Progenitor cell of endocrine pancreas (in vitro differentiated cells): Measurements from ENCODE around the gene RABGAP1L. TPM values are rescaled to one million over a fixed set of nuclear protein-coding genes. Genes with fewer than 3 reads are reported as not detected.

Experiments
- DNase-seq: peaks from one replicate; pipeline ENCODE4 v3.0.0; 2021; ENCODE audit warnings: low spot score; ENCODE audit not compliant: unreplicated experiment
- H3K27ac Mint-ChIP-seq: 2 replicates; pipeline ENCODE4 v1.8.0; 2021; ENCODE audit warnings: mild to moderate bottlenecking, moderate library complexity, mixed read lengths
- H3K27me3 Mint-ChIP-seq: 2 replicates; pipeline ENCODE4 v1.8.0; 2021; ENCODE audit warnings: mixed read lengths
- H3K36me3 Mint-ChIP-seq: 2 replicates; pipeline ENCODE4 v1.8.0; 2022; ENCODE audit warnings: mixed read lengths; ENCODE audit not compliant: insufficient read depth
- H3K4me1 Mint-ChIP-seq: 2 replicates; pipeline ENCODE4 v1.8.0; 2021; ENCODE audit warnings: low read depth, mixed read lengths
- H3K4me3 Mint-ChIP-seq: 2 replicates; pipeline ENCODE4 v1.8.0; 2021; ENCODE audit warnings: low read depth, mild to moderate bottlenecking, moderate library complexity, mixed read lengths
- H3K9me3 Mint-ChIP-seq: 2 replicates; pipeline ENCODE4 v1.8.0; 2021; ENCODE audit warnings: low read depth, mixed read lengths
- total RNA-seq: library from RNA; stranded (reverse); gene quantifications from 2 replicates; pipeline ENCODE4 v1.2.1, GENCODE V29; 2021
- TF ChIP-seq, protein P1 (sequence below): fragments of 200-600 bp; sonication (generic); IDR thresholded peaks from one replicate; pipeline ENCODE4 v1.5.0; 2021; ENCODE audit warnings: antibody characterized with exemption, mild to moderate bottlenecking; ENCODE audit not compliant: unreplicated experiment

The RABGAP1L gene
- total RNA-seq, 1 donor from 2014 or later = 55.2 TPM

DNA sequence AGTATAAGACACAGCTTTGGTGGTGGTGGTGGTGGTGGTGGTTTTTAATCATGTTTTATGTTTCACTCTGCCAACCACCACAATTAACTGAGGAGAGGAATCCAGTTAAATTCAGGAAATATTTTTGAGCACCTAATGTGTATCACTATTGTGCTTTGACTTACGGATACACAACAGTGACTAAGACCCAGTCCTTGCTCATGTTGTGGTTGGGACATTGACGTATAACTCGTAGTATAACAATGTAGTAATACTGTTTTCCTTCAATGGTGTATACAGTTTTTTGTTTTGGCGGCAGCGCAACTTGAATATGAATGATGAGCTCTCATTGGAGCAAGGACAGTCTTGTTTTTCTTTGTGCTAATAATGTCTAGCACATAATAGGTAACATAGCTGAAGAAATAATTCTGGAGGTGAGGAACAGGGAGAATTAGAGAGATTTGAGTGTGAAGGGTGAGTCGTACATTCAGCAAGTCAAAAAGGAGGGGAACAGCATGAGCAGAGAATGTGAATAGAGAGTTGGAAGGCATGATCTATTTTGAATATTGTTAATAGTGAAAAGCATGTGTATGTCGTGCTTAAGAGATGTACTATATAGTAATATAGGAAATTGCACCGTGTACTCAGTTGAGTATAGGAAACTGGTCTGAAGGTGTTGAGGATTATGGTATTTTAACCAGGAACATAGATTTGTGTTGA is 845.9 kb downstream of the RABGAP1L start:
- no peak overlapping the region for H3K27ac Mint-ChIP-seq

DNA sequence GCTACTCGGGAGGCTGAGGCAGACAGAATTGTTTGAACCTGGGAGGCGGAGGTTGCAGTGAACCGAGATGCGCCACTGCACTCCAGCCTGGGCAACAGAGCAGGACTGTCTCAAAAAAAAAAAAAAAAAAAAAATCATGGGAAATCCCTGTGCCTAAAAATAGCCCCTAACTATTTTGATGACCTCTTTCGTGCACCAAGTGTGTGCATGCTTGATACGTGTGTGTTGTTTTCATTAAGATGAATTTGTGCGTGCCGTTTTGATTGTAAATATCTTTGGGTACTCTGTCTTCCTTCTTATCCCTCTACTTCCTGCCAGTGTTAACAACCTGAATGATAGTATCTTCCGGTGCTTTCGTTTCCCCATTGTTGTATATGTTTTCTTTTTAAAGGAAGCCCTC is 850.2 kb downstream of the RABGAP1L start:
- Mint-ChIP-seq H3K4me3 (no peak overlapping the region), H3K36me3 (peaks cover 25% of the 10 kb centered on the region), H3K27me3 (no peaks in the 10 kb centered on the region), H3K27ac (no peak overlapping the region), H3K4me1 (peaks cover 1% of the 10 kb centered on the region), H3K9me3 (no peaks in the 10 kb centered on the region)
- no peak for DNase-seq
- TF ChIP-seq, protein P1, sequence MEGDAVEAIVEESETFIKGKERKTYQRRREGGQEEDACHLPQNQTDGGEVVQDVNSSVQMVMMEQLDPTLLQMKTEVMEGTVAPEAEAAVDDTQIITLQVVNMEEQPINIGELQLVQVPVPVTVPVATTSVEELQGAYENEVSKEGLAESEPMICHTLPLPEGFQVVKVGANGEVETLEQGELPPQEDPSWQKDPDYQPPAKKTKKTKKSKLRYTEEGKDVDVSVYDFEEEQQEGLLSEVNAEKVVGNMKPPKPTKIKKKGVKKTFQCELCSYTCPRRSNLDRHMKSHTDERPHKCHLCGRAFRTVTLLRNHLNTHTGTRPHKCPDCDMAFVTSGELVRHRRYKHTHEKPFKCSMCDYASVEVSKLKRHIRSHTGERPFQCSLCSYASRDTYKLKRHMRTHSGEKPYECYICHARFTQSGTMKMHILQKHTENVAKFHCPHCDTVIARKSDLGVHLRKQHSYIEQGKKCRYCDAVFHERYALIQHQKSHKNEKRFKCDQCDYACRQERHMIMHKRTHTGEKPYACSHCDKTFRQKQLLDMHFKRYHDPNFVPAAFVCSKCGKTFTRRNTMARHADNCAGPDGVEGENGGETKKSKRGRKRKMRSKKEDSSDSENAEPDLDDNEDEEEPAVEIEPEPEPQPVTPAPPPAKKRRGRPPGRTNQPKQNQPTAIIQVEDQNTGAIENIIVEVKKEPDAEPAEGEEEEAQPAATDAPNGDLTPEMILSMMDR = no peak

More for the DNA sequence above, 845.9 kb downstream of the RABGAP1L start:
- no peaks in the 10 kb centered on the region for H3K9me3 Mint-ChIP-seq
- H3K36me3 Mint-ChIP-seq = peaks cover 14% of the 10 kb centered on the region
- H3K27me3 Mint-ChIP-seq = no peaks in the 10 kb centered on the region
- TF ChIP-seq, protein P1 = no peak
- H3K4me1 Mint-ChIP-seq = peaks cover 19% of the 10 kb centered on the region
- H3K4me3 Mint-ChIP-seq = no peak overlapping the region
- no peak for DNase-seq

DNA sequence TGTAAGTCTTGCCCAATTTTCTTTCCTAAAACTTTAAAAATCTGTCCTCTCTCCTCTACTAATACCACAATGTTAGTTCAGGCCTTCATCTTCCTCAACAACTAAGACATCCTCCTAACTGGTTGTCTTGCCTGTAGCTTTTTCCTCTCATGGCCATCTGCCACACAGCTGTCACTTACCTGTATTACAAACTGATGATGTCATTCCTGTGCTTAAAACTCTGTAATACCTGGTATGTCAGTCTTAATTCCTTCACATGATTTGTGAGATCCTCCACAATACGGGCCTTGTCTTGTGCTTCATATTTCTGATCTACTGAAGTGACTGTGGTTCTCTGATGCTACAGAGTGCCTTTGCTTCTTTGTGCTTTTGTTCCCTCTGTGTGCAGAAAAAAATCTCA is 854.1 kb downstream of the RABGAP1L start:
- Mint-ChIP-seq H3K9me3 (no peaks in the 10 kb centered on the region), H3K4me3 (no peak overlapping the region), H3K27me3 (no peaks in the 10 kb centered on the region), H3K4me1 (peaks cover 1% of the 10 kb centered on the region), H3K27ac (no peak overlapping the region), H3K36me3 (peaks cover 22% of the 10 kb centered on the region)
- DNase-seq = no peak
- TF ChIP-seq, protein P1 = no peak

DNA sequence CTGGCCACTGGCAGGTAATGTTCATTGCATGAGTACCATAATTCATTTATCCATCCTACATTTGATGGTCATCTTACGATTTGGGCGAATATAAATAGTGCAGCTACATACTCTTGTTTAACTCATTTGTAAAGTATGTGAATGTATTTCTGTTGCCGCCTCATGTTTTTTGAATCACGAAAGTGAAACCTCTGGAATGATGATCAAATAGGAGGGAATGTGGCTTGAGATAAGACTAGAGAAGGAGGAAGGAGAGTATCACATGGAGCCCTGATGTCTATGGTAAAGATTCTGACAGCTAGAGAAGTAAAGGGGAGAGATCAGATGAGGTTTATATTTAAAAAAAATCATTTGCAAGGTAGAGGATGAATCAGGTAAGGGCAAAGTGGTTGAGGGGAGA is 855.9 kb downstream of the RABGAP1L start:
- no peaks in the 10 kb centered on the region for H3K9me3 Mint-ChIP-seq
- no peaks in the 10 kb centered on the region for H3K27me3 Mint-ChIP-seq
- no peak overlapping the region for H3K27ac Mint-ChIP-seq
- TF ChIP-seq, protein P1 = no peak
- H3K4me3 Mint-ChIP-seq = no peak overlapping the region
- H3K4me1 Mint-ChIP-seq = peaks cover 1% of the 10 kb centered on the region
- no peak for DNase-seq
- peaks cover 18% of the 10 kb centered on the region for H3K36me3 Mint-ChIP-seq

DNA sequence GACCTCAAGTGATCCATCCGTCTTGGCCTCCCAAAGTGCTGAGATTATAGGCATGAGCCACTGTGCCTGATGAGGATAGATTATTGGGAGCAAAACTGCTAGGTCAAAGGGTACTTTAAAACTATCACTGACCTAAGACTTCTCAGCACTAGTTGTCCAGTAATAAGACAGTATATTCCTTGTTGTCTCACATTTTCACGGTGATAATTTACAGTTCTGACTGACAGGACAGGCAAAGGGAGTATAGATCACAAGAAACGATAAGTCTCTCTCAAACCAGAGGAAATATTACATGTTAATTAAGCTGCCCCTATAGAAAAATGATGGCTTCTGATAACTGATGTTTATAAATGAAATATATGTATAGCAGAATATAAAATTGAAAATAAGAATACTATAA is 860.2 kb downstream of the RABGAP1L start:
- H3K27ac Mint-ChIP-seq = no peak overlapping the region
- H3K4me1 Mint-ChIP-seq = peaks cover 6% of the 10 kb centered on the region
- no peak overlapping the region for H3K4me3 Mint-ChIP-seq
- TF ChIP-seq, protein P1 = no peak
- H3K9me3 Mint-ChIP-seq = no peaks in the 10 kb centered on the region
- DNase-seq = no peak
- H3K36me3 Mint-ChIP-seq = peaks cover 8% of the 10 kb centered on the region
- H3K27me3 Mint-ChIP-seq = no peaks in the 10 kb centered on the region
